Esophagus squamous epithelium (tissue), 5 donors: ENCODE results near the gene SRGN. TPM values are rescaled to one million over a fixed set of nuclear protein-coding genes. Genes with fewer than 3 reads are reported as not detected.

ENCODE experiments used
- DNase-seq: peaks from one replicate; lab custom pipeline; 2025; lab: John Stamatoyannopoulos, UW
- H3K27ac ChIP-seq, 4 donors: fragments of 200-600 bp; sonication (generic); one replicate each; pipeline ENCODE4 v1.5.1; 2016 to 2019; ENCODE audit warnings: mild to moderate bottlenecking in 1 of 4
- H3K27me3 ChIP-seq, 4 donors: fragments of 200-600 bp; sonication (generic); 1 replicate in 3 of 4; 2 replicates in 1 of 4; pipeline versions ENCODE4 v1.5.1 to v1.6.0; 2017 to 2021; ENCODE audit warnings: antibody characterized with exemption in 1 of 4
- H3K36me3 ChIP-seq, 3 donors: fragments of 200-600 bp; sonication (generic); one replicate each; pipeline ENCODE4 v1.5.1; 2016 to 2019
- H3K4me1 ChIP-seq, 3 donors: fragments of 200-600 bp; sonication (generic); one replicate each; pipeline ENCODE4 v1.5.1; 2017 to 2019
- H3K4me3 ChIP-seq, 4 donors: fragments of 200-600 bp; sonication (generic); 1 replicate in 3 of 4; 2 replicates in 1 of 4; pipeline ENCODE4 v1.5.1; 2016 to 2019; ENCODE audit warnings: mild to moderate bottlenecking in 2 of 4, moderate library complexity in 1 of 4
- H3K9me3 ChIP-seq, 3 donors: fragments of 200-600 bp; sonication (generic); one replicate each; pipeline ENCODE4 v1.5.1; 2016 to 2019
- POLR2A ChIP-seq, 4 donors: fragments of 450-650 bp; IDR thresholded peaks; one replicate each; pipeline ENCODE4 v1.6.1; 2017; ENCODE audit warnings: antibody characterized with exemption in 4 of 4, mild to moderate bottlenecking in 4 of 4, moderate library complexity in 3 of 4
- WGBS, 2 donors: methylation state at CpG; one replicate each; pipeline ENCODE4 v1.1.5; 2018; 5-methylcytosine and 5-hydroxymethylcytosine counted together
- intact Hi-C: fragments of 100-400 bp; cut with DNase I; formaldehyde crosslinking; loops from one replicate; pipeline ENCODE4 v1.15.0; 2022
- total RNA-seq, 4 donors: library from RNA; depleted of rRNA; stranded (reverse); fragments of >200 nt; gene quantifications; one replicate each; pipeline ENCODE4 v1.1.0, GENCODE V29; 2016
- TF ChIP-seq, protein P1 (sequence below), 6 experiments: fragments of 450-650 bp in 4 of 6; fragments of 200-600 bp in 2 of 6; sonication (generic) in 2 of 6; IDR thresholded peaks; one replicate each; pipeline ENCODE4 v1.5.1; 2016 to 2019; ENCODE audit warnings: antibody characterized with exemption in 6 of 6, mild to moderate bottlenecking in 4 of 6, moderate library complexity in 4 of 6
- donor health status: DM: yes; HTN: yes; CAD: no.

The SRGN gene
- total RNA-seq, 4 donors from 2014 or later, result 3.5 to 64.1 (median 37.9) TPM

DNA sequence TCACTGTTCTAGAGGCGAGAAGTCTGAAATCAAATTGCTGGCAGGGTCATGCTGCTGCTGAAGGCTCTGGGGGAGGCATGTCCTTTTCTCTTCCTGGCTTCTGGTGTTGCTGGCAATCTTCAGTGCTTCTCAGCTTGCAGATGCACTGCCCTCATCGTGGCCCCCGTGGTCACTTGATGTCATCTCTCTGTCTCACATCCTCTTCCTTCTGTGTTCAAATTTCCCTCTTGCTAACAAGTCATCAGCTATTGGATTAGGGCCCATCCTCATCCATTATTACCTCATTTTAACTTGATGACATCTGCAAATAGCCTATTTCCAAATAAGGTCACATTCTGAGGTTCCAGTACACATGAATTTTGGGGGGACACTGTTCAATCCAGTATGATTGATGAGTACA is 36.6 kb upstream of the SRGN start:
- Histone ChIP-seq H3K4me3 (no peak overlapping the region), H3K4me1 (peaks cover 0 to 4% (median 3%) of the 10 kb centered on the region in 3 donors), H3K9me3 (no peaks in the 10 kb centered on the region), H3K36me3 (no peaks in the 10 kb centered on the region), H3K27me3 (peaks cover 0 to 5% (median 0%) of the 10 kb centered on the region in 4 donors), H3K27ac (peak overlapping the region in 3 of 4 donors; percentile 30 to 72 (median 42))
- intact Hi-C loops, result no loop called here
- peak in 1 of 4 donors; percentile 28 for TF ChIP-seq POLR2A (IDR thresholded peaks at IDR 0.05)
- TF ChIP-seq, protein P1, sequence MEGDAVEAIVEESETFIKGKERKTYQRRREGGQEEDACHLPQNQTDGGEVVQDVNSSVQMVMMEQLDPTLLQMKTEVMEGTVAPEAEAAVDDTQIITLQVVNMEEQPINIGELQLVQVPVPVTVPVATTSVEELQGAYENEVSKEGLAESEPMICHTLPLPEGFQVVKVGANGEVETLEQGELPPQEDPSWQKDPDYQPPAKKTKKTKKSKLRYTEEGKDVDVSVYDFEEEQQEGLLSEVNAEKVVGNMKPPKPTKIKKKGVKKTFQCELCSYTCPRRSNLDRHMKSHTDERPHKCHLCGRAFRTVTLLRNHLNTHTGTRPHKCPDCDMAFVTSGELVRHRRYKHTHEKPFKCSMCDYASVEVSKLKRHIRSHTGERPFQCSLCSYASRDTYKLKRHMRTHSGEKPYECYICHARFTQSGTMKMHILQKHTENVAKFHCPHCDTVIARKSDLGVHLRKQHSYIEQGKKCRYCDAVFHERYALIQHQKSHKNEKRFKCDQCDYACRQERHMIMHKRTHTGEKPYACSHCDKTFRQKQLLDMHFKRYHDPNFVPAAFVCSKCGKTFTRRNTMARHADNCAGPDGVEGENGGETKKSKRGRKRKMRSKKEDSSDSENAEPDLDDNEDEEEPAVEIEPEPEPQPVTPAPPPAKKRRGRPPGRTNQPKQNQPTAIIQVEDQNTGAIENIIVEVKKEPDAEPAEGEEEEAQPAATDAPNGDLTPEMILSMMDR (IDR thresholded peaks at IDR 0.05), result no peak
- WGBS, 2 donors, result 55 to 61% methylated on average over 3 of the region's 3 CpGs
- no peak for DNase-seq

DNA sequence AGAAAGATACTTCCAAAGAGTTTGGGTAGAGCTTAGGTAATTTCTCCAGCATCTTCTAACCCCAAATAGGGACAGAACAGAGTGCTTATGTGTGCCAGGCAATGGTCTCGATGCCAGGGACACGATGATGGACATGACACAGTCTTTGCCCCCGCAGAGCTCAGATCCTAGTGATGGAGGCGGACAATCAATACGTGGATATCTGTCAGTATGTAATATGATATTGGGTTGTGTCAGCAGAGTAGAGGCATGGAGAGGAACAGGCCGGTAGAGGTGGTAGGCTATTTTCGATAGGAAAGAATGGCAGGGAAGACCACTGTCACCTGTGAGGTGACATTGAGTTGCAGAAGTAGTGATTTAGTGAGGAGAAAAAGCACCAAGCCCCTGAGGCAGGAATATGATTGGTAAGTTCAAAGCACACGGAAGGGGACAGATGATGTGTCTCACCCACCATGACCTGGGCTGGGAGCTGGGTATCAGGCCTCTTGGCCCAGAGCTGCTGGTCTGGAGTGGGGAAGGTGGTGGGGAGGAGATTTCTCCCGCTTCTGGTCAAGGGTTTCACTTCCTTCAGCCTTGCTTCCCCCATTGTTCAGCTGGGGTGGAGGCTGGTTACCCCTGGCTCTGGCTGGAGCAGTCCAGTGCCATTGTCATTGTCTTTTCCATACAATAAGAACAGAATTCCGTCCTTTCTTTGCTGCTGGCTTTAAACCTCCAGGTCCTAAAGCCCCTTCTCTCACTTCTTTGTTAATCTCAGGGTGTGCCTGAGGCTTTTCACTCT is 36.0 kb upstream of the SRGN start:
- Histone ChIP-seq H3K27ac (peak overlapping the region in 2 of 4 donors; percentile 42 to 72), H3K4me1 (peaks cover 0 to 9% (median 9%) of the 10 kb centered on the region in 3 donors), H3K27me3 (peaks cover 0 to 7% (median 0%) of the 10 kb centered on the region in 4 donors), H3K4me3 (no peak overlapping the region), H3K36me3 (no peaks in the 10 kb centered on the region), H3K9me3 (no peaks in the 10 kb centered on the region)
- TF ChIP-seq, protein P1 (IDR thresholded peaks at IDR 0.05), result no peak
- TF ChIP-seq POLR2A (IDR thresholded peaks at IDR 0.05), result no peak
- intact Hi-C loops, result no loop called here
- WGBS, 2 donors, result 72 to 74% methylated on average over 10 of the region's 10 CpGs
- no peak for DNase-seq

DNA sequence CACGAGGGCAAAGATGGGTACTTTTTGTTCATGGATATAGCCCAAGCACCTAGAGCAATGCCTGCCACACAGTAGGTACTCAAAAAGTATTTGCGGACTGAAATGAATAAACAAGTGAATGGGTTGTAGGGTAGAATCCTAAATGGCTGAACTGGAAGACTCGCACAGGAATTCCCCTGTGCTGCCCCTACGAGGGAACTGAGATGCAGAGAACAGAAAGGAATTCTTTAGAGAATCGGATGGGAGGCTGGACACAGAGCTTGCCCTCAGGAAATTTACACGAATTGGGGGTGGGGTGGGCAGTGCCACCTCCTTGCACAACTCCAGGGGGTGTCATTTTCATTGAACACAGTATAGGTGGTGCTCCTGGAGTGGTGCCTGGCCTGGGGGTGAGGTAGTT is 35.2 kb upstream of the SRGN start:
- Histone ChIP-seq H3K36me3 (no peaks in the 10 kb centered on the region), H3K27me3 (peaks cover 0 to 7% (median 0%) of the 10 kb centered on the region in 4 donors), H3K4me3 (no peak overlapping the region), H3K4me1 (peaks cover 0 to 18% (median 10%) of the 10 kb centered on the region in 3 donors), H3K9me3 (no peaks in the 10 kb centered on the region), H3K27ac (peak overlapping the region in 1 of 4 donors; percentile 72)
- intact Hi-C loops, result no loop called here
- TF ChIP-seq, protein P1 (IDR thresholded peaks at IDR 0.05), result no peak
- no peak for TF ChIP-seq POLR2A (IDR thresholded peaks at IDR 0.05)
- DNase-seq, result no peak
- 74 to 76% methylated on average over 5 to 6 of the region's 6 CpGs for WGBS, 2 donors

DNA sequence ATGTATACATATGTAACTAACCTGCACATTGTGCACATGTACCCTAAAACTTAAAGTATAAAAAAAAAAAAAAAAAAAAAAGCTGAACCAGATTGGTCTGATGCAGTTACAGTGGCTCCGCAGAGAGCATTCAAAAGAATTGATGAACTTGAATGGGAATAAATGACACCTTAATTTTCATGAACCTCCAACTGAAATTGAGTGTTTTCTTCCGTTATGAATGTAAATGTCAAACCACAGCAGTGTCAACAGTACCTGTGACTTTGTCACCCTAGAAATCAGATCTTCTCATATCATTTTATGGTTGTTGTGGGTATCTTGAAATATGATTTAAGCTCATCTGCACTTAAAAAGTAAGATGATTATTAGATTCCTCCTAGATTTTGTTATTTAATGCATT is 32.7 kb upstream of the SRGN start:
- TF ChIP-seq, protein P1 (IDR thresholded peaks at IDR 0.05), result no peak
- TF ChIP-seq POLR2A (IDR thresholded peaks at IDR 0.05), result no peak
- H3K27ac ChIP-seq, result no peak overlapping the region
- no peaks in the 10 kb centered on the region for H3K36me3 ChIP-seq
- DNase-seq, result no peak
- H3K4me1 ChIP-seq, result peaks cover 0 to 22% (median 10%) of the 10 kb centered on the region in 3 donors
- intact Hi-C loops, result no loop called here
- 70 to 89% methylated on average over 2 of the region's 2 CpGs for WGBS, 2 donors
- H3K4me3 ChIP-seq, result no peak overlapping the region
- H3K9me3 ChIP-seq, result no peaks in the 10 kb centered on the region
- peaks cover 0 to 7% (median 0%) of the 10 kb centered on the region in 4 donors for H3K27me3 ChIP-seq

DNA sequence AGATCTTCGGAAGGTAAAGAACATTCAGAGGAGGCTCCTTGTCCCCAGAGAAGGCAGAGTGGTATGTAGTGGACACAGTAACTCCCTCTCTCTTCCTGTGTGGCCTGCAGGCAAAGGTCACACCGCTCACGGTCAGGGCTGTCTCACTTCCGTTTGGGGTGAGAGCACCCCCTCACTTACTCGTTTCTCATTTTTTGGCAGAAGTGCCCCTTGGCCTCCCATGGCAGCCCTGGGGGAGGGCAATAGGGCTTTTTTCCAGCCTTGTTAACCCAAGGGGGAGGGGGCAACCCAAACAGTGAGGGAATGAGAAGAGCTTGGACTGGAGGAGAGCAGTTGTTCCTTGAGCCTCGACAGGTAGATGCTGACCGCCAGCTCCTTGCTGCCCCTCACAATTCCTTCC is 31.8 kb upstream of the SRGN start:
- H3K4me3 ChIP-seq, result no peak overlapping the region
- no peaks in the 10 kb centered on the region for H3K9me3 ChIP-seq
- peaks cover 0 to 7% (median 0%) of the 10 kb centered on the region in 4 donors for H3K27me3 ChIP-seq
- peak overlapping the region in 3 of 4 donors; percentile 51 to 75 (median 54) for H3K27ac ChIP-seq
- WGBS, 2 donors, result 43 to 46% methylated on average over 4 to 7 of the region's 7 CpGs
- no peaks in the 10 kb centered on the region for H3K36me3 ChIP-seq
- H3K4me1 ChIP-seq, result peaks cover 0 to 27% (median 13%) of the 10 kb centered on the region in 3 donors
- DNase-seq, result no peak
- TF ChIP-seq, protein P1 (IDR thresholded peaks at IDR 0.05), result no peak
- TF ChIP-seq POLR2A (IDR thresholded peaks at IDR 0.05), result no peak
- intact Hi-C loops, result no loop called here
